CD4-positive, alpha-beta T cell treated with Interleukin-10 for 1 hour (primary cell): ENCODE measurements around the gene DUSP28.
A peak's percentile ranks its signal among the peaks of the same experiment; 100 is the strongest.

Source experiments
- DNase-seq: peaks from one replicate; pipeline ENCODE4 v3.0.0-alpha.2; 2020

Gene DUSP28

DNA sequence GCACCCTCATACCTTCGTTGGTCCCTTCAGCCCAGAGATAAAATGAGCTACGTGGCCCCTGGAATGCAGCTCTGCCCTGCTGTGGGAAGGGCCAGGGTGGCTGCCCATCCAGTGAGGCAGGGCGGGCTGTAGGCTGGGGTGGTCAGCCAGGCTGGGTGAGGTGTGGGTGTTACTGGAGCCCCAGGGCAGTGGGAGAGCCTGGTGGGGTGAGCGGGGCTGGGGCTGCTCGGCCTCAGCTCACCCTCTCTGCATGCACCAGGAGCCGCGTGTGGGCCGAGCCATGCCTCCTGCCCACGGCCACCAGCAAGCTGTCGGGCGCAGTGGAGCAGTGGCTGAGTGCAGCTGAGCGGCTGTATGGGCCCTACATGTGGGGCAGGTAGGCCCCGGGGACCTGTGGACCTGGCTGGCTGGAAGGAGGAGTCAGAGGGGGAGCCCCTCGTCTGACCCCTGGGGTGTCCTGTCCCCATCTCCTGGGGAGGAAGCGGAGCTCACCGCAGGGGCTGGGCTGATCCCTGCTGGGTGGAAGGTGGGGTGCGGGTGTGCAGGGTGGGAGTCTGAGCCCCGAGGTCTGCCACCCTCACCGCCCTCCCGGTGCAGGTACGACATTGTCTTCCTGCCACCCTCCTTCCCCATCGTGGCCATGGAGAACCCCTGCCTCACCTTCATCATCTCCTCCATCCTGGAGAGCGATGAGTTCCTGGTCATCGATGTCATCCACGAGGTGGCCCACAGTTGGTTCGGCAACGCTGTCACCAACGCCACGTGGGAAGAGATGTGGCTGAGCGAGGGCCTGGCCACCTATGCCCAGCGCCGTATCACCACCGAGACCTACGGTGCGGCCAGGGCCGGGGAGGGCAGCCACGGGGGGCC, 13.6 kb downstream of the DUSP28 start:
- DNase-seq, result no peak

DNA sequence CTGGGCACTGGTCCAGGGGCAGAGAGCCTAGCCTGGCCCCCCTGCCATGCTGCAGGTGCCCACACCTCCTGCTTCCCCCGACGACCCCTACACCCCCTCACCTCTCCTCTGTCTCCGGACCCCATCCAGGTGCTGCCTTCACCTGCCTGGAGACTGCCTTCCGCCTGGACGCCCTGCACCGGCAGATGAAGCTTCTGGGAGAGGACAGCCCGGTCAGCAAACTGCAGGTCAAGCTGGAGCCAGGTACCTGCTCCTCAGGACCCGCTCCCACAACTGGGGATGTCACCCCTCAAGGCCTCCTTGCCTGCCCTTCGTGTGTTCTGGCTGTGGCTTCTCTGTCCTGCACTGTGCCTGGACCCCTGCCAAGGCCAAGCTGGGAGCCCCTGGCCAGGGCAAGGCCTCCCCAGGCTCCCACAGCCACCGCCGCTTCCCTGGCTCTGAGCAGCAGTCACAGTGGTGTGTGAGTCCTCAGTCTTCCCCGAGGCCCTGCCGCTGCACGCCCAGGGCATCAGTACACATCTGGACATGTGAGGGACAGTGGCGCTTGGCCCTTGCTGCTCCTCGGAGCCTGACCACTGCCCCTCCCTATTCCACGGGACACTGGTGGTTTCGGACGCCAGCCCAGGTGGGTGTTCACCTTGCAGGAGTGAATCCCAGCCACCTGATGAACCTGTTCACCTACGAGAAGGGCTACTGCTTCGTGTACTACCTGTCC, 14.4 kb downstream of the DUSP28 start:
- DNase-seq, result no peak

DNA sequence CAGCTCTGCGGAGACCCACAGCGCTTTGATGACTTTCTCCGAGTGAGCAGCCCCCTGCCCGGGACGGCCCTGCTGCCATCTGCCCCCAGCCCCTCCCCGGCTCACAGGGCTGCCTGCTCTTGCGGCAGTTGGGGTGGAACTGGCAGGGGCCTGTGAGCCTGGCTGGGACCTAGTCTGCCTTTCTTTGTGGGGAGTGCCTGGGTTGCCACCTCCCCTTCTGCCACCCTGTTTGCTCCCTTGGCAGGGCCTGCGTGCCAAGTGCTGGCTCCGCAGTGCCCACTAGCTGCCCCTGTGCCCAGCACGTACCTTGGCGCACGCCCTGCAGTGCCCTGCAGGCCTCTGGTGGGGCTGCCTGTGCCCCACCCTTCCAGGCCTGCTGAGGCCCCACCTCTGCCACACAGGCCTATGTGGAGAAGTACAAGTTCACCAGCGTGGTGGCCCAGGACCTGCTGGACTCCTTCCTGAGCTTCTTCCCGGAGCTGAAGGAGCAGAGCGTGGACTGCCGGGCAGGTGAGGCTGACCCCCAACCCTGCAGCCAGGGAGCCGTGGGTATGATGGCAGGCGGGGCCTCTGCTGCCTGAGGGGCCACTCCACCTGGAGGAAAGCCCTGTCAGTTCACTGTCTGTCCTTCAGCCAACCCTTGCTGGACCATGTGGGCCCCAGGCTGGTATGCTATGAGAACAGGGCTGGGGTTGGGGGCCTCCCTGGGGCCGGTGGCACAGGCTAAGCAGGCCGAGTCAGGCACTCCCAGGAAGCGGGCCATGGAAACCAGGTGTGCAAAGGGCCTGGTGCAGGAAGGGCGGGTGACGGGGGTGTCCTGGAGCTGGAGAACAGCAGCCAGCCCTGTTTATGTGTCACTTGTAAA, 15.2 kb downstream of the DUSP28 start:
- DNase-seq, result no peak

DNA sequence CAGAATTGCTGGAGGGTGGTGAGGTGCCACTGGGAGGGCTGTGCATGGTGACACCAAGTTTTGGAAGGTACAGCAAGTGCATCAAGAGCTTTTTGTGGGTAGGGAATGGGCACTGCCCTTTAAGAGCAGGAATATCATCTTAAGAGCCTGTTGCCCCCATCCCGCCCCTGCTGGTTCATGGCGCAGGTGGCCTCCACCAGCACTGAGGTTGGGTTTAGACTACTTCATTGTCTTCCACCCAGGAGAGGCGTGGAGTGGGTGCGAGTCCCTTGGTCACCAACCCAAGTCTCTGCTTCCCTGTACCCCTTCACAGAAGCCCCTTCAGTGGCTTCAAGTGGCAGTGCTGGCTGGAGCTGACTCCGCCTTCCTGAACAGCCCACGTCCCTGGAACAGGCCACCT, 15.9 kb downstream of the DUSP28 start:
- DNase-seq, result no peak

DNA sequence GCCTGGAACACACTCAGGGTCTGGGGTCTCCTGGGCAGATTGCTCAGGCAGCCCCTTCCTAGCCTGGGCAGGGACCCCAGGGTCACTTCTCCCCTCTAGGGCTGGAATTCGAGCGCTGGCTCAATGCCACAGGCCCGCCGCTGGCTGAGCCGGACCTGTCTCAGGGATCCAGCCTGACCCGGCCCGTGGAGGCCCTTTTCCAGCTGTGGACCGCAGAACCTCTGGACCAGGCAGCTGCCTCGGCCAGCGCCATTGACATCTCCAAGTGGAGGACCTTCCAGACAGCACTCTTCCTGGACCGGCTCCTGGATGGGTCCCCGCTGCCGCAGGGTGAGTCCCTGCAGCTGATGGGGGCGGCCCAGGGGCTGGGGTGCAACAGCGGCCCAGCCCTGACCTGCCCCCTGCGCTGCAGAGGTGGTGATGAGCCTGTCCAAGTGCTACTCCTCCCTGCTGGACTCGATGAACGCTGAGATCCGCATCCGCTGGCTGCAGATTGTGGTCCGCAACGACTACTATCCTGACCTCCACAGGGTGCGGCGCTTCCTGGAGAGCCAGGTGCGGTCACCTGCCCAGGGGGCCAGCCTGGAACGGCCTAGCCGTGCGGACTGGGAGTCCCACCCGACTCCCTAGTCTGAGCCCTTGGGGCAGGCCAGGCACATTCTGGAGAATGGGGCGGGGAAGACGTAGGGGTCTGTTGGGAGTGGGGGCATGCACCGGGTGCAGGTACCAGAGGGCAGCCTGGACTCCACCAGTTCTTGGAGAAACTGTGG, 16.5 kb downstream of the DUSP28 start:
- no peak for DNase-seq

DNA sequence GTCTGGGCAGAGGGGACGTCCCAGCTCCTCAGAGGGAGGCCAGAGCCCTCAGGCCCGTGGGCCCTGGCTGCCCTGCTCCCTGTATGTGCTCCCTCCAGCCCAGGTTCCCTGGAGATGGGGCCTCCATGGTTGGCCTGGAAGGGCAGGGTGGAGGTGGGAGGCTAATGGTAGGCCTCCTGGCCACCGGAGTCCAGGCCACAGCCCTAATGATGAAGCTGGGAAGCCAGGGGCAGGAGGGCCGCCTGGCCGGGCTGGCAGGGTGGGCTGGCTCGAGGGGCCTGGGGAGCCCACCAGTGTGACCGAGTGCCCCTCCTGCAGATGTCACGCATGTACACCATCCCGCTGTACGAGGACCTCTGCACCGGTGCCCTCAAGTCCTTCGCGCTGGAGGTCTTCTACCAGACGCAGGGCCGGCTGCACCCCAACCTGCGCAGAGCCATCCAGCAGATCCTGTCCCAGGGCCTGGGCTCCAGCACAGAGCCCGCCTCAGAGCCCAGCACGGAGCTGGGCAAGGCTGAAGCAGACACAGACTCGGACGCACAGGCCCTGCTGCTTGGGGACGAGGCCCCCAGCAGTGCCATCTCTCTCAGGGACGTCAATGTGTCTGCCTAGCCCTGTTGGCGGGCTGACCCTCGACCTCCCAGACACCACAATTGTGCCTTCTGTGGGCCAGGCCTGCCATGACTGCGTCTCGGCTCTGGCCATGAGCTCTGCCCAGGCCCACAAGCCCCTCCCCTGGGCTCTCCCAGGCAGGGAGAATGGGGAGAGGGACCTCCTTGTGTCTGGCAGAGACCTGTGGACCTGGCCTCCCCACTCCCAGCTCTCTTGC, 17.3 kb downstream of the DUSP28 start:
- DNase-seq, result no peak

DNA sequence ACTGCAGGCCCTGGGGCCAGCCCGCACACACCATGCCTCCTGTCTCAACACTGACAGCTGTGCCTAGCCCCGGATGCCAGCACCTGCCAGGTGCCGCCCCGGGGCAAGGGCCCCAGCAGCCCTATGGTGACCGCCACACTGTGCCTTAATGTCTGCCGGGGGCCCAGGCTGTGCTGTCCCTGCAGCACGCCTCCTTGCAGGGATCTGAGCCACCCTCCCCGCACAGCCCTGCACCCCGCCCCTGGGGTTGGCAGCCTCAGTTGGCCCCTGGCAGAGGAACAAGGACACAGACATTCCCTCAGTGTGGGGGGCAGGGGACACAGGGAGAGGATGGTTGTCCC, 17.9 kb downstream of the DUSP28 start:
- no peak for DNase-seq

DNA sequence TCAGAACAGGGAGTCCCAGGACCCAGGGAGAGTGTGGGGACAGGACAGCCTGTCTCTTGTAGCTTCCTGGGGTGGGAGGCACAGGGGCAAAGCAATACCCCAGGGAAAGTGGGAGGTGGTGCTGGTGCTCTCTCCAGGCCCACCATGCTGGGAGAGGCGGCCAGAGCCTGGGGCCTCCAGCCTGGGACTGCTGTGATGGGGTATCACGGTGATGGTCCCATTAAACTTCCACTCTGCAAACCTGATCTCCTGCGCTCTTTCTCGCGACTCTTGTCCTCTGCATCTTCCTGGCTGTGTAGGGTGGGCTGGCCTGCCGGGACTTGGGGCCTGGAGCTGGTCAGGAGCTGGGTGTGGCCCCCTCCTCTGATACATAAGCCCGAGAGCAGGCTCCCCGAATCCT, 18.3 kb downstream of the DUSP28 start:
- DNase-seq, result no peak

DNA sequence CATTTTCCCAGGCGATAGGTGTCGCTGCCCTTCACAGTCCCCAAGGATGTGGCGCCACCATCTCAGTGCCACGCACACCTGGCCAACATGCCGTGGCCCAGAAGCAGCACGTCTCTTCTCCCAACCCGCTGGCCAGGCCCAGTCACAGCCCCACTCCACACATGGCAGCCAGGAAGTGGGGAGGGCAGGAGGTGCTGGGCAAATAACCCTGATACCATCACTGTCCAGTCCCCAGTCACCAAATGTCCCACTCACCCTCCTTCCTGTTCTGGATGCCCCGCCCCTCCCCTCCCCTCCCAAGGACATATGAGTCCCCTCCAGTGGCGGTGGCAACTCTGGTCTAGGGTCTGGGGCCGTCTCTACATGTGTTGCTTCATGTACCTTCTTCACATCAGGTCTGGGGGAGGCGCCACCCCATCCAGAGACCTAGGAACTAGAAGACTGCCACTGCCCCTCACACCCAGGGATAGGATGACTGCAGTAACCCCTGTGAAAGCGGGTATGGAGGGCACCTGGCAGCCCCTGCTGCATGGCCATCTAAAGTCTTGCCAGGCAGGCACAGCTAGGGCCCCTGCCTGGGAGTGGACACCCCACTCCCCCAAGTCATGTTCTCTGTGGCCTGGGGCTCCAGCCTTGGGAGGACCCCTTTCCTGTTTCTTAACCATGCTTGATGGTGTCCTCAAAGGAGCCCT, 19.1 kb downstream of the DUSP28 start:
- DNase-seq, result no peak

DNA sequence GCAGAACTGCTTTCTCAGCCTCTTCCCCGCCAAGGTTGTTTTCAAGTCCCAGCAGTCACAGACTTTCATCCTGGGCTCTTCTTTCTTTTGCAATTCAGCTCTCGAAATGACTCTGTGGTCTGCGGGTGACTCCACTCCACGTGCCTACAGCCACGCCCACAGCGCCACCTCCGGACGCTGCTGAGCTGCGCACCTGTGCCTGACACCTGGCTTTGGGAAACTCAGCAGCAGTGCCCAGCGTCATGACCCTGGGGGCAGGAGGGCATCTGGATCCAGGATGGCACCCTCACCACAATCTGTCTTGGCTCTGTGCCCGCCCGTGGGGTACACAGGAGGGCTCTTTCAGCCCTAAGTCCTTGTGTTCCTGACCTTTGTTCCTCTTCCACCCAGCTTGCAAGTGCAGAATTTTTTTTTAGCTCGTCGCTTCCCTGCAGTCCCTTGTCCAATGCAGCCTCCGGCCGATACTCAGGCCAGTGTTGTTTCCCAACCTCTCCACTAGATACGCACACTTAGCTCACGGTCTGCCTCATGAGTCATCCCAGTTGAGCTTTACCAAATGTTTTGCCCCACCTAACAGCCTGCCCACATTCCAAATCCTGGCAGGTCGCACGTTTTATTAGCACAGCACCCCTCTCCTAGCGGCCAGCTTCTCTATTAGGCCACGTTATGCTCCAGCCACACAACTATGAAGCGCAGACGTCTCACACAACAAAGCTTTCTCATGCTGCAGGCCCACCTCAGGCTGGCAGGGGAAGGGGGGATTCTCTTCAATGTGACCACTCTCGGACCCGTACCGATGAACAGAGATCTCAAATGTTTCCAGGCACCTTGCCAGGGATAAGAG, 19.8 kb downstream of the DUSP28 start:
- peak; percentile 86 for DNase-seq

DNA sequence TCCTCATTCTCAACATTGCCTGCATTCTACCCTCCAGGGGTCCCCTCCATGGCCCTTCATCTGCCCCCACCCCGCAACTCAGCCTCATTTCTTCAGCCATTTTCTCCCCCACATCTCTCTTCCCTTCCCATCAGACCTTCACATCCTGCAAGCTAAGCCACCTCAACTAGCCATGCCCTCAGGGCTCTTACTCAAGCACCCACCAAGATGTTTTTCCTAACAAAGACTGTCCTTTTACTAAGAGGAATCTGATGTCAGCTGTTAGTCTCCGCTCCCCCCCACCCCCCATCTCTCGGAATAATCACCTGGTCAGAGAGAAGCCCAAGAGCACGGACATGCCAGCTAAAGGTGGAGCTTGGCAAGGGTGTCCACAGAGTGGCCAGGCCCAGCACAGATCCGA, 21.7 kb downstream of the DUSP28 start:
- DNase-seq, result no peak

DNA sequence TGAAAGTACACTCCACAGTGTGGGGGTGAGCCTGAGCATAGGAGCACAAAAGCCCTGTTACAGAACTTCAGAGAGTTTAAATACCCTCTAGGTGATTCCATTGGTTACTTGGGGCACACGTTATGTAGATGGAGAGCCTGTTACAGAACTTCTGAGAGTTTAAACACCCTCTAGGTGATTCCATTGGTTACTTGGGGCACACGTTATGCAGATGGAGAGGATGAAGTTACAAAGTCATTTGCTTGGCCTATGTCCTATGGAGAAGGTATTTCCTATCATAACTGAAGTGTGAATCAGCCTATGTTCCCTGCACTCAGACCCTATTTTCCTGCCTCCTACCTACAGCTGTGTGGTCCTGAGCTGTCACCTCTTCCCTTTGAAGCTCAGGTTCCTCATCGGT, 22.6 kb downstream of the DUSP28 start:
- DNase-seq, result no peak

DNA sequence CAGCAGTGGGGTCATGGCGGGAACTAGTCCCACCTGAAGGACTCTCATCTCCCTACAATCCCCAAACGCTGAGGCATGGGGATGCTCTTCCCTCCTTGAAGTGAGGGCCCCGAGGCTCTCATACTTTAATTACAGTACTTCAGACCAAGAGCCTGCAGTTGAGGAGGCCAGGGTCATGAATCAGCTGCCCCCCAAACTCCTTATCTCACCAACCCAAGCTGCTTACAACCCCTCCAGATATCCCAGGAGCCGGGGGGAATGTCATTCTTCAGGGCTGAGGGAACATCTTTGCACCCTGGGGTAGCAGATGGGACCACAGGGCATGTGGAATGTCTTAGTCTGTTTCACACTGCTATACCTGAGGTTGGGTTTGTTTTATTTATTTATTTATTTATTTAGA, 23.6 kb downstream of the DUSP28 start:
- DNase-seq, result no peak

DNA sequence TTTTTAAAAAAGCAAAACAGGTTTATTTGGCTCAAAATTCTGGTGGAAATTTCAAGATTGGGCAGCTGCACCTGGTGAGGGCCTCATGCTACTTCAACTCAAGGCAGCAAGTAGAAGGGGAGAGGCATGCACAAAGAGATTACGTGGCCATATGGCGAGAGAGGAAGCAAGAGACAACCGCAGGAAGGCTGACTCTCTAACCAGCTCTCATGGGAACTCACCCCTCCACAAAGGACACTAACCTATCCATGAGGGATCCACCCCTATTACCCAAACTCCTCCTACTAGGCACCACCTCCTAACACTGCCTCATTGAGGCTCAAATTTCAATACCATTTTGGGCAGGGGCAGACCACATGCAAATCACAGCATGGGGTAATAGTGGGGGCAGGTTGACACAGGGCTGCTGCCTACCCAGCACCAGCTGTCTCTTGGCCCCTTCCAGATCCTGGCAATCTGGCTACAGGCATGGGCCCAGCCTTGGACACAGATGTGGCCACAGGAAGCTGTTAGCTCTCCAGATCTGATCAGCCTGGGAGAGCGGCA, 24.4 kb downstream of the DUSP28 start:
- peak; percentile 6 for DNase-seq

DNA sequence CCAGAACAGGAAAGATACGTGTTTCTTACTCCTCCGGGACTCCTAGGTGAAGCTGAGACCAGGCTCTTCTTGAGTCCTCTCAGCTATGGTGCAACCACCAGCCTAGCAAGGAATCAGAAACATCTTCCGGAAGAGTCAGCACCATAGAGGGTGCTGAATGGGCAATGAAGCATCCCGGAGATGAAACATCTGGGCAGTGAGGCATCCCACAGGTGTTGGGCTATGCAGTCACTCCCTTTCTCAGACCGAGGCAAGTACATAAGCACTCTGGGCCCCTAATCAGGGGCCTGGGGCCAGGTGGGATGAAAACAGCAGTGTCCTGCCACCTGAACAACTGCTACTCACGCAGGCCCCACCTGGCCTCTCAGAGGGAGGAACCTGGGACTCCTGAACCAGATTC, 24.9 kb downstream of the DUSP28 start:
- no peak for DNase-seq

DNA sequence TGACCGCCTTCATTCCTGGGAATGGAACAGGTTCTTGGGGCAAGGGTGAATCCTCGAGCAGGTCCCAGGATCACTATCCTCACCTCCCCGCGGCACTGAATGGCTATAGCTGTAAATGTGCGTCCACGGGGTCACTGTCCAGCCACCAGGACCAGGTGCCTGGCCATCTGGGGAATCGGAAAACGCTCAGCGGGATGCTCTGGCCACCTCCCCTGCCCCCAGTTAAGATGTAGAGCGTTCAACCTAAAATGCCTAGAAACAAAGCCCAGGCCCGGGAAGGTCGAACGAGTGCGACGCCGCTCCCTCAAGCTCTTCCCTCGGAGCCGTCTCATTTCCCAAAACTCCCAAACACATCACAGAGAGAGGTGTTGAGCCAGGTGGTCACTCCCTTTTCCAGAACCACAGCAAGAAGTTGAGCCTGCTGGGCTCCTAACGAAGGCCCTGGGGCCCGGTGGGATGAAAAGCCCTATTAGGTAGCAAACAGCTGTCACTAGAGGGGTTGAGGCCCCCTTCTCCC, 25.6 kb downstream of the DUSP28 start:
- no peak for DNase-seq

DNA sequence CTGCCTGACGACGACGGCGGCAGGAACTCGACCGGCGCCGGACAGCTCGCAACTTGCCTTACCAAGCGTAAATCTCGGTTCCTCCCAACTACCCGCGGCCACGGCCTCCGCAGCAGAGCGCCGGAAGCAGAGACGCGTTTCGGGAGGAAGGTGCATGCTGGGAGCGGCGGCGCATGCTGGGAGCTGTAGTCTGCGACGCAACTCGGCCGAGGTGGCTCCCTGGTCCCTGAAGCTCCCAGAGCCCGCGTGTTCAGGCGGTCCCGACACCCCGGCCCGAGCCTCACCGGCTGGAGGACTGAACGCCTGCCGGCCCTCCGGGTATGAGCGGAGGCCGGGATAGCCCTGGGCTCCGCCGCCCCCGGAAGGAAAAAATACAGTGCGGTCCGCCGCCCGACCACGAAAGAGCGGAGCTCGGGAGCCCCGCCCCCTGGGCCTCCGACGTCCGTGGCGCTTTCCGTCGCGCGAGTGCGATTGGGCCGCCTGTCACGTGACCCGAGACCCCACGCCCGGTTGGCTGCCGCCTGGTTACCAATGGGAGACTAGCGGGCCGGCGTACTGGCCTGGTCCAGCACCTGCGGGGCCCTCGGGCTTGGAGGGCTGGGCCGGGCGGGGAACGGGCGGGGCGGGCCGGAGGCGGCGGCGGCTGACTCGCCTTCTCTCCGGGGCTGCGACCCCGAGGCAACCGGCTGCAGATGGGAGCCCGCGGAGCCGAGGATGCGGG, 26.2 kb downstream of the DUSP28 start, which contains the start of gene CAPN10:
TSS of gene CAPN10 (plus strand) at position 537 of the 721 bp plus-strand sequence. CDS start at position 715, 178 bp downstream.
- peak; percentile 96 for DNase-seq

DNA sequence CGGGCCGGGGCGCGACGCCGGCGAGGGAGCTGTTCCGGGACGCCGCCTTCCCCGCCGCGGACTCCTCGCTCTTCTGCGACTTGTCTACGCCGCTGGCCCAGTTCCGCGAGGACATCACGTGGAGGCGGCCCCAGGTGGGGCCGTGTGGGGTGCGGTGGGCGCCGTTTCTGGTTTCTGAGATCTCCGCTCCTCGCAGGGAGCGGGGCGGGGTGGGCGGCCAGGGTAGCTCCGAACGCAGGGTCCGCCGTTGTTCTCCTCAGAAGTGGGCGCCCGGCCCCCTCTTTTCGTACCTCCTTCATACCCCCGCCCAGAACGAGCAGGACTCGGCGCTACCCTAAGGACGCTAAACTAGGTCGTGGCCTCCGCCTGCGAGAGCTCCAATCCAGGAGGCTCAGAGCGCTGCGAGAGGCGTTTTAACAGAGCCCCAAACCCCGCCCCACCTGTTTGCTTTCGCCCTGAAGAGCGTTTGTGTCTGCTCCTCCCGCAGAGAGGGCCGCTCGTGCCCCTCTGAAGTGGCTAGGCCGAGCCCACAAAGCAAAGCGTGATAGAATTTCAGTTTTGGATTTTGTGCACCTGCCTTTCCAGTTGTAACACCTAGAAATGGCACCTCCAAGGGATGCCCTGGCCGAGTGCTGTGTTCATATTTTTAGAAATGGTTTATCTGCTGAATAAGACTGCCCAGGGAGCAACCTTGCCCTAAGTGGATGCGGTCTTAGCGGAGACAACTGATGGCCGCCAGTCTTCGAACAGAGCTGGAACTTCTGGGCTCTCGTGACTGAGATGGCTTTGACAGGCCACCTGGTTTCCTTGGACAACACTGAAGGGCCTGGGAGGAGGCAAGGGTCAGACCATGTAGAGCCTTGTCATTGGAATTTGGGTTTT, 27.0 kb downstream of the DUSP28 start:
- DNase-seq, result peak; percentile 56
